Glutamatergic neuron (in vitro differentiated cells): Measurements from ENCODE around the gene CYB561D1. TPM values are rescaled to one million over a fixed set of nuclear protein-coding genes. Genes with fewer than 3 reads are reported as not detected.

ENCODE experiments used
- DNase-seq: peaks from one replicate; pipeline ENCODE4 v3.0.0; 2022
- H3K27ac Mint-ChIP-seq: one replicate; pipeline ENCODE4 v1.8.0; 2020; ENCODE audit warnings: mild to moderate bottlenecking, mixed read lengths, inconsistent platforms; ENCODE audit not compliant: unreplicated experiment
- H3K27me3 Mint-ChIP-seq: one replicate; pipeline ENCODE4 v1.8.0; 2020; ENCODE audit warnings: mild to moderate bottlenecking, moderate library complexity, mixed read lengths, inconsistent platforms; ENCODE audit not compliant: unreplicated experiment
- H3K36me3 Mint-ChIP-seq: one replicate; pipeline ENCODE4 v1.8.0; 2020; ENCODE audit warnings: mild to moderate bottlenecking, mixed read lengths, inconsistent platforms; ENCODE audit not compliant: unreplicated experiment
- H3K4me1 Mint-ChIP-seq: one replicate; pipeline ENCODE4 v1.8.0; 2020; ENCODE audit warnings: mild to moderate bottlenecking, low read depth, mixed read lengths, inconsistent platforms; ENCODE audit not compliant: unreplicated experiment
- H3K4me3 Mint-ChIP-seq: one replicate; pipeline ENCODE4 v1.8.0; 2020; ENCODE audit warnings: mild to moderate bottlenecking, mixed read lengths, inconsistent platforms; ENCODE audit not compliant: unreplicated experiment
- H3K9me3 Mint-ChIP-seq: one replicate; pipeline ENCODE4 v1.8.0; 2020; ENCODE audit warnings: mild to moderate bottlenecking, moderate library complexity, mixed read lengths, inconsistent platforms; ENCODE audit not compliant: unreplicated experiment
- CTCF ChIP-seq: fragments of 200-600 bp; sonication (generic); IDR thresholded peaks from one replicate; pipeline ENCODE4 v1.5.0; 2021; ENCODE audit not compliant: partially characterized antibody, unreplicated experiment
- total RNA-seq: library from RNA; stranded (reverse); fragmentation: NEBNext Ultra II Directional; extraction: Animal tissue kit (Norgen Biotek cat#: 25700); gene quantifications from one replicate; pipeline ENCODE4 v1.2.1, GENCODE V29; 2021; ENCODE audit not compliant: unreplicated experiment

The CYB561D1 gene
- total RNA-seq, 1 donor from 2014 or later = 23.9 TPM

- Mint-ChIP-seq H3K27ac (peak overlapping the region; percentile 78), H3K27me3 (peaks cover 5% of the 10 kb centered on the region), H3K4me1 (peaks cover 34% of the 10 kb centered on the region), H3K4me3 (peak overlapping the region; percentile 76), H3K36me3 (peaks cover 7% of the 10 kb centered on the region), H3K9me3 (peaks cover 5% of the 10 kb centered on the region)
- no peak for TF ChIP-seq CTCF
- no peak for DNase-seq
Observed at GRCh38 chr1:109493227-109493626, 667 bp upstream of the CYB561D1 start.

- no peak for DNase-seq
- H3K36me3 Mint-ChIP-seq = peaks cover 7% of the 10 kb centered on the region
- peak overlapping the region; percentile 16 for H3K4me3 Mint-ChIP-seq
- H3K9me3 Mint-ChIP-seq = peaks cover 9% of the 10 kb centered on the region
- peaks cover 11% of the 10 kb centered on the region for H3K27me3 Mint-ChIP-seq
- no peak for TF ChIP-seq CTCF
- peaks cover 50% of the 10 kb centered on the region for H3K4me1 Mint-ChIP-seq
- no peak overlapping the region for H3K27ac Mint-ChIP-seq
Observed at GRCh38 chr1:109495738-109496137, 1.8 kb downstream of the CYB561D1 start.

- Mint-ChIP-seq H3K27me3 (peaks cover 11% of the 10 kb centered on the region), H3K4me1 (peaks cover 58% of the 10 kb centered on the region), H3K36me3 (peaks cover 7% of the 10 kb centered on the region), H3K9me3 (peaks cover 11% of the 10 kb centered on the region), H3K27ac (peak overlapping the region; percentile 44), H3K4me3 (peak overlapping the region; percentile 19)
- no peak for DNase-seq
- TF ChIP-seq CTCF = no peak
Observed at GRCh38 chr1:109497449-109498160, 3.7 kb downstream of the CYB561D1 start.

- peaks cover 7% of the 10 kb centered on the region for H3K36me3 Mint-ChIP-seq
Observed at GRCh38 chr1:109498161-109498801, 4.4 kb downstream of the CYB561D1 start.

More at GRCh38 chr1:109498161-109498801, 4.4 kb downstream of the CYB561D1 start:
- Mint-ChIP-seq H3K4me3 (peak overlapping the region; percentile 52), H3K27me3 (peaks cover 12% of the 10 kb centered on the region), H3K9me3 (peaks cover 9% of the 10 kb centered on the region), H3K27ac (peak overlapping the region; percentile 88), H3K4me1 (peaks cover 55% of the 10 kb centered on the region)
- peak; percentile 91 for DNase-seq
- TF ChIP-seq CTCF = peak; percentile 81
